ENCODE measurements around the gene PPL.

- TF ChIP-seq CTCF (IDR thresholded peaks at IDR 0.05; ENCODE audit: low read length) (no peak), EZH2 (IDR thresholded peaks at IDR 0.05; ENCODE audit: borderline replicate concordance, low read length) (no peak)
These were observed 10.0 kb downstream of the PPL start for GRCh38 chr16:4926928-4927327.

Measured in OCI-LY1 (cell line).